MM.1S (cell line): ENCODE results near the gene ITGA3.

ENCODE experiments used
- EZH2phosphoT487 ChIP-seq: fragments of 300-600 bp; sonication (generic); IDR thresholded peaks from 2 replicates; pipeline ENCODE4 v1.6.1; 2018; ENCODE audit warnings: antibody characterized with exemption, low read length
- TF ChIP-seq, protein P1 (sequence below): fragments of 300-600 bp; sonication (generic); IDR thresholded peaks from 2 replicates; pipeline ENCODE4 v1.5.1; 2016; ENCODE audit warnings: antibody characterized with exemption, low read length, mixed read lengths

GRCh38 chr17:50072925-50073324 lies 17.0 kb downstream of the ITGA3 start:
- TF ChIP-seq, protein P1, sequence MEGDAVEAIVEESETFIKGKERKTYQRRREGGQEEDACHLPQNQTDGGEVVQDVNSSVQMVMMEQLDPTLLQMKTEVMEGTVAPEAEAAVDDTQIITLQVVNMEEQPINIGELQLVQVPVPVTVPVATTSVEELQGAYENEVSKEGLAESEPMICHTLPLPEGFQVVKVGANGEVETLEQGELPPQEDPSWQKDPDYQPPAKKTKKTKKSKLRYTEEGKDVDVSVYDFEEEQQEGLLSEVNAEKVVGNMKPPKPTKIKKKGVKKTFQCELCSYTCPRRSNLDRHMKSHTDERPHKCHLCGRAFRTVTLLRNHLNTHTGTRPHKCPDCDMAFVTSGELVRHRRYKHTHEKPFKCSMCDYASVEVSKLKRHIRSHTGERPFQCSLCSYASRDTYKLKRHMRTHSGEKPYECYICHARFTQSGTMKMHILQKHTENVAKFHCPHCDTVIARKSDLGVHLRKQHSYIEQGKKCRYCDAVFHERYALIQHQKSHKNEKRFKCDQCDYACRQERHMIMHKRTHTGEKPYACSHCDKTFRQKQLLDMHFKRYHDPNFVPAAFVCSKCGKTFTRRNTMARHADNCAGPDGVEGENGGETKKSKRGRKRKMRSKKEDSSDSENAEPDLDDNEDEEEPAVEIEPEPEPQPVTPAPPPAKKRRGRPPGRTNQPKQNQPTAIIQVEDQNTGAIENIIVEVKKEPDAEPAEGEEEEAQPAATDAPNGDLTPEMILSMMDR, result no peak
- TF ChIP-seq EZH2phosphoT487, result no peak
